Thyroid gland (tissue), 4 donors: ENCODE data around the gene ARHGEF33.

Source experiments
- POLR2A ChIP-seq, 2 donors: fragments of 450-650 bp; IDR thresholded peaks; one replicate each; pipeline ENCODE4 v1.6.1; 2017; ENCODE audit warnings: antibody characterized with exemption in 2 of 2, mild to moderate bottlenecking in 2 of 2, moderate library complexity in 1 of 2
- TF ChIP-seq, protein P1 (sequence below), 6 experiments: fragments of 200-600 bp in 3 of 6; fragments of 450-650 bp in 3 of 6; sonication (generic) in 3 of 6; IDR thresholded peaks; one replicate each; pipeline ENCODE4 v1.5.1; 2016 to 2019; ENCODE audit warnings: antibody characterized with exemption in 6 of 6, mild to moderate bottlenecking in 2 of 6, inconsistent platforms in 1 of 6, moderate library complexity in 1 of 6

DNA sequence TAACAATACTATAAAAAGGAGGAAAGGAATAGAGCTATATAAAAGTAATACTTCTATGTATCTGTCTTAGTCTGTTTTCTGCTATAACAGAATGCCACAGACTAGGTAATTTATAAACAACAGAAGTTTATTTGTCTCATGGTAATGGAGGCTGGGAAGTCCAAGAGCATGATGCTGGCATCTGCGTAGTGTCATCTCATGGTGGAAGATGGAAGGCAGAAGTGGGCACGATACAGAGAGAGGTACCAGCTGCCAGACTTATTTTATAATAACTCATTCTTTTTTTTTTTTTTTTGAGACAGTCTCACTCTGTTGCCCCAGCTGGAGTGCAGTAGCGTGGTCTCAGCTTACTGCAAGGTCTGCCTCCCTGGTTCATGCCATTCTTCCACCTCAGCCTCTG is 18.2 kb upstream of the ARHGEF33 start:
- no peak for TF ChIP-seq POLR2A (IDR thresholded peaks at IDR 0.05)
- TF ChIP-seq, protein P1, sequence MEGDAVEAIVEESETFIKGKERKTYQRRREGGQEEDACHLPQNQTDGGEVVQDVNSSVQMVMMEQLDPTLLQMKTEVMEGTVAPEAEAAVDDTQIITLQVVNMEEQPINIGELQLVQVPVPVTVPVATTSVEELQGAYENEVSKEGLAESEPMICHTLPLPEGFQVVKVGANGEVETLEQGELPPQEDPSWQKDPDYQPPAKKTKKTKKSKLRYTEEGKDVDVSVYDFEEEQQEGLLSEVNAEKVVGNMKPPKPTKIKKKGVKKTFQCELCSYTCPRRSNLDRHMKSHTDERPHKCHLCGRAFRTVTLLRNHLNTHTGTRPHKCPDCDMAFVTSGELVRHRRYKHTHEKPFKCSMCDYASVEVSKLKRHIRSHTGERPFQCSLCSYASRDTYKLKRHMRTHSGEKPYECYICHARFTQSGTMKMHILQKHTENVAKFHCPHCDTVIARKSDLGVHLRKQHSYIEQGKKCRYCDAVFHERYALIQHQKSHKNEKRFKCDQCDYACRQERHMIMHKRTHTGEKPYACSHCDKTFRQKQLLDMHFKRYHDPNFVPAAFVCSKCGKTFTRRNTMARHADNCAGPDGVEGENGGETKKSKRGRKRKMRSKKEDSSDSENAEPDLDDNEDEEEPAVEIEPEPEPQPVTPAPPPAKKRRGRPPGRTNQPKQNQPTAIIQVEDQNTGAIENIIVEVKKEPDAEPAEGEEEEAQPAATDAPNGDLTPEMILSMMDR (IDR thresholded peaks at IDR 0.05), result no peak
